Measurements from ENCODE around the gene MYL12B. TPM values are rescaled to one million over a fixed set of nuclear protein-coding genes. Genes with fewer than 3 reads are reported as not detected.
A peak's percentile ranks its signal among the peaks of the same experiment; 100 is the strongest.
"Not testable (repeated sequence)": the region's sequence is repeated elsewhere in the genome, so short reads cannot be mapped to it uniquely, and the experiment has no call there.

Gene MYL12B
- total RNA-seq, 1 donor from 2014 or later, result 155 TPM

DNA sequence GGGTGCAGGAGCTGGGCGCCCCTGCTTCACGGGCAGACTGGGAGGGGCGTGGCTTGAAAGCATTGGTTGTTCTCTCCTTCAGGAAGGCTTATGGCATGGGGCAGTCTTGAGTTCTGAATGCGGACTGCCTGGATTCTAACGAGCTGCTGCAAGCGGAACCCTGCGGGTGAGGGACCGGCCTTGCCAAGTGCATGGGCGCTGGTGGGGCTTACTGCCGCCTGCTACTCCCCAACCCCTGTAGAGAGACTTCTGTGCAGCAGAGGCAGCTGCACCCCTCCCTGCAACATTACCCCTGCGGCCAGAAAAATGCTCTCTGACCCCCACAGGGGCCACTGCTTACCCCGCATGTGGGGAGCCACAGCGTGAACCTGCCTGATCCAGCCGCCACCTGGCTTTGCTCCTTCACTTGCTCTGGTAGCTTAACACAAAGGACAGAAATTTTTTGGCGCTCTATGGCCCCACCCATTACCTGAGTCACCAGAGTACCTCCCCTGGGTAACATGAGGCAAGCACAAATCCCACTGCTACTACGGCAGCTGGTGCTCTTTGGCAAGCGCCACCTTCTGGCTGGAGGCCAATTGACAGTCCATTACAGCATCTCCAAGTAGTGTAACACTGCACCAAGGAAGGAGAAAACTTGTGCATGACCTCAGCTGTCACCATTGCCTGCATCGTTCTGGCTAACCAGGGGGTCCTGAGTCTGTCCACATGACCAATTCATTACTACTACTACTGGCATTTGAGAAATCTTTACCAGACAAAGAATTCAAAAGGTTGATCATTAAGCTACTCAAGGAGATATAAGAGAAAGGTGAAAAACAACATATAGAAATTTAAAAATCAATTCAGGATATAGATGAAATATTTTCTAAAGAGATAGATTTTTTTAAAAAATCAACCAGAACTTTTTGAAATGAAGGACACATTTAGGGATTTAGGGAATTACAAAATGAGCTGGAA, 35.4 kb downstream of the MYL12B start:
- DNase-seq, result peak; percentile 94

- DNase-seq, result no peak
Measured at GRCh38 chr18:3304832-3305231, 42.9 kb downstream of the MYL12B start.

- DNase-seq, result no peak
Measured at GRCh38 chr18:3305354-3305762, 43.4 kb downstream of the MYL12B start.

DNA sequence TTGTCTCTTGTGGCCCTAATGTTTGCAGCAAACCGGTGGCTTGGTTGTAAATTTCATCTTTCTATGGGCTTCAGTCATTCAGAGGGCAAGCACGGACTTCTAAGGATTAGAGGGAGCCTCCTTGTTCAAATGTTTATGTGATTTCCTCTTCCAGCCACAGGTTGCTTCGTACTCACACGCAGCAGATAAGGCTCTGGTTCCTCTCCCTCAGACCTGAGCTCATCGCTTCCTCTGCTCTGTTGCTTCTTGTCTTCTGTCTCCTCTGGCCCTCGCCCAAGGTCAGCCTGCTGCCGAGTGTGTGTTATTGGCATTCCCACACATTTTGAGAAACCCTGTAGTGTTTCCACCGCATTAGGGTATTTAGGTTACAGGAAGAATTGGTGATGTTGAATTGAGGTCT, 44.0 kb downstream of the MYL12B start:
- no peak for DNase-seq

DNA sequence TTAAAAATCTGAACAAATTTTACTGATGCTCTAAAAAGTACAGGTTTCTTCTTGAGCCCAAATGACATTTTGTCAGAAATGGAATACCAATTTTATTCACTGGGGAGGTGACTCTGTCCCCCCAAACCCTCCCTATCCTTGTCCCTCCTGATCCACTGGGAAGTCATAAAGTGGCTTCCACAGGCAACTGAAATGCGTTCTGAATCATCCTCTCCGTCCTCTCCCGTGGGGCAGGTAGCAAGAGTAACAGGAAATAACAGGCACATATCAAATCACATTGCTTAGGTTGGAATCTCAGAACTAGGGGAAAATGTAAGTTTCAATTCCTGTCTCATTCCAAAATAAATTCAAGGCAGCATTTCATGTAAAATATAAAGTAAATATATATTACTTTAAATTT, 44.5 kb downstream of the MYL12B start:
- no peak for DNase-seq

- no peak for DNase-seq
Measured at GRCh38 chr18:3313685-3314084, 51.8 kb downstream of the MYL12B start.

- not testable (repeated sequence) for DNase-seq
Measured at GRCh38 chr18:3315344-3315743, 53.4 kb downstream of the MYL12B start.

GRCh38 chr18:3319399-3319798, 57.5 kb downstream of the MYL12B start:
- DNase-seq, result no peak

DNA sequence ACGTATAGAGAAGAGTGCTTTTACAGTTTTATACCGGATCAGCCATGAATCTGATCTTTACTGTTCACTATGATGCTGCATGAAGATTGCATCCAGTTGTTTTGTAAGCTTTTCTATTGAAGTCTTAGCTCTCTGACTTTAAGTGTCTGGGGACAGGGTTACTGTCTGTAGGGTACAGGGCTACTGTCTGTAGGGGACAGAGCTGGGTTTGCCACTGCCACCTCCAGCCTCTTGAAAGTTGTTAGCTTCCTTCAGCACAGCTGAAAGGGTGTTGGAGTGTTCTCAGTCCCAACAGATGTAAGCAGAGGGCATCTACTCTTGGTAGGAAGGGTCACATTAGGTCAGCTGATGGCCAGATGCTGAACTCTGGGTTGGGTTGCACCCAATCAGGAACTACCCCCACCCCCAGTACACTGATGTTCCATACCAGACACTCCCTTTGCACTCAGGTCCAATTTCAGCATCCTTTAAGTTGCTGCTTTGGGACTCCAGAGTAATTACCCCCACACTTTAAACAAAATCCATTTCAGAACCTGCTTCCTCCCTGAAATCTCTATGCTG, 58.0 kb downstream of the MYL12B start:
- DNase-seq, result peak; percentile 6

DNA sequence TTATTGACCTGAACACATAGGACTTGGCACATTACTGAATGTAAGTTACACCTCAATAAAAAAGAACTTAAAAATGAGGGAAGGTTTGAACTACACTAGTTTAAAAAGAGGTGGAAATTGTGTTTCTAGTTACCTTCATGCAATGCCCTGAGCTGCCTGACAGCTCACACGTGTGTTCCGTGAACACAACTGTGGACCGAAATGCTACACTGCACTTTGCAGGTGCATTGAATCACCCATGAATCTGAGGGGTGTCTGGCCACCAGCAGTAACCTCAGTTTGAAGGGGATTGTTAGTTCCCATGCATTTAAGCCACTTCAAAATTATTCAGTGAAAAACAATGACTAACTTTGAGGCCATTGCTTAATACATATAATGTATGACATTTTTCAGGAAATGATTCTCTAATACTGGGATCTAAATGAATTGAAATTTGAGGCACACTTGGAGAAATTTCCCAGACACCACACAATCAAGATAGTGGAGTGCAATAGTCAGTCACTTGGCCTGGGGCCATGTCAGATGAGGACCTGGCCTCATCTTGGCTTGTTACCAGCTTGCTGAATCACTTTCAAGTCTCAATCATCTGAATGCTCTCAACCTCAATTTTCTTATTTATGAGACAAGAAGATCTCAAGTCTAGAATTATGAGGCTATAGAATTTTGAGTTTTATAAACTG, 59.3 kb downstream of the MYL12B start:
- peak; percentile 22 for DNase-seq

- DNase-seq, result no peak
Measured at GRCh38 chr18:3323900-3324299, 62.0 kb downstream of the MYL12B start.

Other genes with a start within 250 kb of the MYL12B start
- 22.4 TPM for gene LPIN2, start 249.0 kb upstream of the MYL12B start, total RNA-seq
- gene MYOM1, start 42.2 kb upstream of the MYL12B start, total RNA-seq, result 662 TPM
- gene MYL12A, start 14.3 kb upstream of the MYL12B start, total RNA-seq, result 661 TPM
- gene TGIF1, start 188.0 kb downstream of the MYL12B start, total RNA-seq, result 43.5 TPM

Data from tongue (tissue), 2 donors.